K562 (cell line): Measurements from ENCODE around the gene ARL14EP. TPM values are rescaled to one million over a fixed set of nuclear protein-coding genes. Genes with fewer than 3 reads are reported as not detected.

ENCODE experiments used
- ATAC-seq: fragments of 200-7000 bp; cut with Tn5 transposase; 3 replicates; pipeline ENCODE4 v1.9.1; 2020; ENCODE audit warnings: moderate library complexity
- BruUV-seq: library from RNA; stranded (reverse); fragments of 400-500 nt; replicated peaks from 2 replicates; lab custom pipeline; 2021; lab: Mats Ljungman, UMichigan
- CTCF ChIA-PET: fragments of 300-600 bp; formaldehyde crosslinking; extraction: SDS; loops from one replicate; lab custom pipeline; 2021; ENCODE audit warnings: low intra/inter-chr PET ratio; lab: Yijun Ruan, JAX
- POLR2A ChIA-PET: fragments of 300-600, 350-650 bp; sonication (Branson Sonifier 250); formaldehyde crosslinking; extraction: SDS; loops from one replicate; lab custom pipeline; 2021; ENCODE audit warnings: antibody characterized with exemption, inconsistent platforms; lab: Yijun Ruan, JAX
- DNase-seq, 4 experiments: peaks; one replicate each; pipeline versions ENCODE4 v3.0.0 to v3.0.0-alpha.2; 2011 to 2018; ENCODE audit warnings: low spot score in 3 of 4, mixed read lengths in 3 of 4; ENCODE audit errors: extremely low read depth in 1 of 4
- FAIRE-seq: peaks from 2 replicates; lab custom pipeline; 2011; peaks lifted over from hg19 to GRCh38; lab: Jason Lieb, UNC
- H2AFZ ChIP-seq: 2 replicates; pipeline ENCODE4 v1.6.0; 2011; ENCODE audit warnings: low read depth, low read length, control low read depth, inconsistent platforms
- H3K27ac ChIP-seq: fragments of 200-600 bp; 3 replicates; pipeline ENCODE4 v1.8.0; 2011; ENCODE audit warnings: low read depth, mild to moderate bottlenecking, control low read depth, inconsistent platforms, low read length, moderate library complexity, mixed read lengths; ENCODE audit errors: extremely low read depth
- H3K27me3 ChIP-seq, 2 experiments: fragments of 300-600 bp in 1 of 2; 2 replicates in 1 of 2; 3 replicates in 1 of 2; pipeline versions ENCODE4 v1.6.0 to v1.8.0; 2011; ENCODE audit warnings: inconsistent platforms in 2 of 2, low read length in 2 of 2, mild to moderate bottlenecking in 1 of 2, mixed read lengths in 1 of 2, moderate library complexity in 1 of 2; ENCODE audit not compliant: control insufficient read depth in 2 of 2, insufficient read depth in 2 of 2
- H3K36me3 ChIP-seq: fragments of 300-600 bp; 3 replicates; pipeline ENCODE4 v1.8.0; 2011; ENCODE audit warnings: mild to moderate bottlenecking, low read length, inconsistent platforms; ENCODE audit not compliant: control insufficient read depth, insufficient read depth
- H3K4me1 ChIP-seq, 2 experiments: fragments of 200-600 bp in 1 of 2; replicated peaks in 1 of 2; 2 replicates in 1 of 2; 3 replicates in 1 of 2; pipeline versions ENCODE4 v1.5.1 to v1.8.0; 2011; ENCODE audit warnings: inconsistent platforms in 2 of 2, low read length in 2 of 2, mild to moderate bottlenecking in 1 of 2, mixed read lengths in 1 of 2, moderate library complexity in 1 of 2; ENCODE audit not compliant: control insufficient read depth in 2 of 2, insufficient read depth in 2 of 2
- H3K4me2 ChIP-seq: 2 replicates; pipeline ENCODE4 v1.6.1; 2011; ENCODE audit warnings: low read length, control low read depth, inconsistent platforms, mixed read lengths; ENCODE audit not compliant: insufficient read depth
- H3K4me3 ChIP-seq: fragments of 200-600 bp; sonication (generic), shearing (Covaris generic); 2 replicates; pipeline ENCODE4 v1.5.1; 2016; ENCODE audit warnings: control low read depth, inconsistent platforms
- H3K79me2 ChIP-seq: fragments of 200-600 bp; 3 replicates; pipeline ENCODE4 v1.8.0; 2011; ENCODE audit warnings: low read length, inconsistent platforms; ENCODE audit not compliant: control insufficient read depth, insufficient read depth
- H3K9ac ChIP-seq, 2 experiments: 2 replicates each; pipeline versions ENCODE4 v1.6.0 to v1.6.1; 2011; ENCODE audit warnings: low read depth in 2 of 2, low read length in 2 of 2, control low read depth in 1 of 2, inconsistent platforms in 1 of 2, mild to moderate bottlenecking in 1 of 2, mixed read lengths in 1 of 2; ENCODE audit not compliant: insufficient read depth in 1 of 2
- H3K9me1 ChIP-seq: one replicate; pipeline ENCODE4 v1.6.0; 2011; ENCODE audit warnings: inconsistent platforms, mild to moderate bottlenecking, low read length, moderate library complexity; ENCODE audit not compliant: control insufficient read depth, insufficient read depth
- H3K9me3 ChIP-seq: replicated peaks from 2 replicates; pipeline ENCODE4 v1.5.1; 2011; ENCODE audit warnings: low read depth, low read length, inconsistent platforms; ENCODE audit not compliant: control insufficient read depth, insufficient read depth
- H4K20me1 ChIP-seq: replicated peaks from 2 replicates; pipeline ENCODE4 v1.6.1; 2011; ENCODE audit warnings: low read length, inconsistent platforms, mixed read lengths; ENCODE audit not compliant: control insufficient read depth, insufficient read depth
- DACH1 ChIP-seq: fragments of 450-650 bp; IDR thresholded peaks from 2 replicates; pipeline ENCODE4 v1.6.1; 2018; ENCODE audit not compliant: partially characterized antibody
- HNRNPK ChIP-seq: fragments of 200-400 bp; formaldehyde crosslinking; IDR thresholded peaks from one replicate; pipeline ENCODE4 v1.6.1; 2018; ENCODE audit warnings: mild to moderate bottlenecking, low read depth, low read length; ENCODE audit not compliant: poor library complexity, severe bottlenecking
- IRF2 ChIP-seq: sonication (generic); formaldehyde crosslinking; IDR thresholded peaks from 2 replicates; pipeline ENCODE4 v1.8.1; 2022; ENCODE audit warnings: mild to moderate bottlenecking, missing genetic modification reagents
- MED1 ChIP-seq: sonication (generic); formaldehyde crosslinking; IDR thresholded peaks from 2 replicates; pipeline ENCODE4 v1.8.1; 2023; ENCODE audit warnings: missing genetic modification reagents, borderline replicate concordance
- RBM17 ChIP-seq: fragments of 200-400 bp; formaldehyde crosslinking; IDR thresholded peaks from 2 replicates; pipeline ENCODE4 v1.6.1; 2017; ENCODE audit warnings: low read depth, mild to moderate bottlenecking, low read length, borderline replicate concordance
- RFX7 ChIP-seq: fragments of 250-450 bp; sonication (Bioruptor Pico); IDR thresholded peaks from 2 replicates; pipeline ENCODE4 v1.5.1; 2021; ENCODE audit warnings: mild to moderate bottlenecking
- ZNF175 ChIP-seq: fragments of 200-800 bp; sonication (Bioruptor generic); IDR thresholded peaks from 2 replicates; pipeline ENCODE4 v1.6.1; 2016; ENCODE audit warnings: low read depth, mild to moderate bottlenecking, missing genetic modification characterization, missing compliant biosample characterization
- WGBS: fragments of 100-300 bp; shearing (Covaris generic); methylation state at CpG from one replicate; pipeline ENCODE4 v1.1.6; 2016; ENCODE audit warnings: low coverage, mixed read lengths; ENCODE audit not compliant: insufficient coverage; ENCODE audit errors: missing lambda C conversion rate; 5-methylcytosine and 5-hydroxymethylcytosine counted together
- in situ Hi-C: fragments of 300-500 bp; cut with MboI; formaldehyde crosslinking; loops from 4 replicates; pipeline ENCODE4 v1.15.0; 2018; ENCODE audit warnings: inconsistent platforms, mixed read lengths
- intact Hi-C: fragments of 100-400 bp; cut with micrococcal nuclease; formaldehyde crosslinking; loops from 2 replicates; pipeline ENCODE4 v1.14.2; 2022
- polyA plus RNA-seq, 8 experiments: library from polyadenylated mRNA; depleted of rRNA in 4 of 8; stranded (reverse) in 5 of 8; unstranded in 3 of 8; fragments of >200 nt; fragmentation: Nextera tagmentation in 2 of 8; fragmentation: Illumina TruSeq in 1 of 8; extraction: Ambion mirVana in 2 of 8; extraction: Trizol in 1 of 8; gene quantifications; 2 replicates each; pipeline versions ENCODE4 v1.2.1 to v1.2.3, GENCODE V29; 2011 to 2014; ENCODE audit warnings: inconsistent platforms in 1 of 8, missing spikeins in 1 of 8
- total RNA-seq, 7 experiments: library from RNA; depleted of rRNA in 6 of 7; stranded (reverse); fragments of >200 nt in 6 of 7; fragmentation: Illumina TruSeq in 2 of 7; extraction: Trizol in 2 of 7; gene quantifications; 2 replicates each; pipeline versions ENCODE4 v1.2.1 to v1.2.3, GENCODE V29; 2011 to 2021; ENCODE audit warnings: low replicate concordance in 1 of 7
- TF ChIP-seq, protein P1 (sequence below): fragments of 450-650 bp; IDR thresholded peaks from 2 replicates; pipeline ENCODE4 v1.6.1; 2017; ENCODE audit warnings: antibody characterized with exemption

ARL14EP gene
- total and polyA plus RNA-seq, 9 of the 15 experiments (the other 6 are each of a cell fraction or from before 2014, with no cell fraction given): 11.4 to 42.7 (median 25.9) TPM

GRCh38 chr11:30377347-30377746 lies 54.4 kb downstream of the ARL14EP start:
- POLR2A ChIA-PET: interaction anchor here (1.1 kb wide), 2 partner anchors 11 to 29 kb away, joined by 3 read pairs; no protein-coding TSS in a partner anchor
- in situ Hi-C loops: no loop called here
- Histone ChIP-seq H2AFZ (no peak overlapping the region), H3K4me2 (no peak overlapping the region), H3K9ac (no peak overlapping the region), H3K27me3 (no peaks in the 10 kb centered on the region), H3K79me2 (no peaks in the 10 kb centered on the region), H4K20me1 (no peaks in the 10 kb centered on the region), H3K36me3 (no peaks in the 10 kb centered on the region), H3K27ac (no peak overlapping the region), H3K9me3 (no peaks in the 10 kb centered on the region), H3K9me1 (no peaks in the 10 kb centered on the region), H3K4me1 (no peaks in the 10 kb centered on the region), H3K4me3 (no peak overlapping the region)
- ATAC-seq (no peak), DNase-seq (no peak), FAIRE-seq (no peak)
- TF ChIP-seq ZNF175 (no peak), RBM17 (no peak), MED1 (no peak), DACH1 (no peak)
- intact Hi-C loops: no loop called here
- CTCF ChIA-PET: no interaction called here
- no TSS peak for BruUV-seq
- 0% methylated on average over 2 of the region's 2 CpGs for WGBS

GRCh38 chr11:30380846-30381245 lies 57.9 kb downstream of the ARL14EP start:
- Histone ChIP-seq H3K4me2 (no peak overlapping the region), H3K79me2 (no peaks in the 10 kb centered on the region), H3K27ac (no peak overlapping the region), H3K9me3 (no peaks in the 10 kb centered on the region), H3K9ac (no peak overlapping the region), H3K27me3 (no peaks in the 10 kb centered on the region), H2AFZ (no peak overlapping the region), H3K4me1 (no peaks in the 10 kb centered on the region), H3K4me3 (no peak overlapping the region), H3K9me1 (no peaks in the 10 kb centered on the region), H4K20me1 (no peaks in the 10 kb centered on the region), H3K36me3 (no peaks in the 10 kb centered on the region)
- ATAC-seq: no peak
- in situ Hi-C loops: no loop called here
- intact Hi-C loops: no loop called here
- BruUV-seq: no TSS peak
- no peak for DNase-seq
- no peak for FAIRE-seq
- ChIA-PET CTCF (no interaction called here), POLR2A (no interaction called here)
- TF ChIP-seq, protein P1, sequence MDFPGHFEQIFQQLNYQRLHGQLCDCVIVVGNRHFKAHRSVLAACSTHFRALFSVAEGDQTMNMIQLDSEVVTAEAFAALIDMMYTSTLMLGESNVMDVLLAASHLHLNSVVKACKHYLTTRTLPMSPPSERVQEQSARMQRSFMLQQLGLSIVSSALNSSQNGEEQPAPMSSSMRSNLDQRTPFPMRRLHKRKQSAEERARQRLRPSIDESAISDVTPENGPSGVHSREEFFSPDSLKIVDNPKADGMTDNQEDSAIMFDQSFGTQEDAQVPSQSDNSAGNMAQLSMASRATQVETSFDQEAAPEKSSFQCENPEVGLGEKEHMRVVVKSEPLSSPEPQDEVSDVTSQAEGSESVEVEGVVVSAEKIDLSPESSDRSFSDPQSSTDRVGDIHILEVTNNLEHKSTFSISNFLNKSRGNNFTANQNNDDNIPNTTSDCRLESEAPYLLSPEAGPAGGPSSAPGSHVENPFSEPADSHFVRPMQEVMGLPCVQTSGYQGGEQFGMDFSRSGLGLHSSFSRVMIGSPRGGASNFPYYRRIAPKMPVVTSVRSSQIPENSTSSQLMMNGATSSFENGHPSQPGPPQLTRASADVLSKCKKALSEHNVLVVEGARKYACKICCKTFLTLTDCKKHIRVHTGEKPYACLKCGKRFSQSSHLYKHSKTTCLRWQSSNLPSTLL: no peak
- no peak for TF ChIP-seq IRF2 (CRISPR knock-in tag)
- TF ChIP-seq RFX7 (CRISPR knock-in tag): no peak
- TF ChIP-seq HNRNPK: no peak
